A549 (cell line): ENCODE measurements around the gene VHLL. TPM values are rescaled to one million over a fixed set of nuclear protein-coding genes. Genes with fewer than 3 reads are reported as not detected.
A peak's percentile ranks its signal among the peaks of the same experiment; 100 is the strongest.

ENCODE experiments used
- ATAC-seq, 2 experiments: fragments of 200-7000 bp in 1 of 2; fragments of >200 bp in 1 of 2; cut with Nextera tagmentation in 1 of 2; cut with Tn5 transposase in 1 of 2; 3 replicates each; pipeline versions ENCODE4 v1.8.0 to v1.9.1; 2018 to 2020; ENCODE audit warnings: mild to moderate bottlenecking in 1 of 2, moderate library complexity in 1 of 2
- CTCF ChIA-PET: fragments of 300-600 bp; sonication (Branson Sonifier 250); formaldehyde crosslinking; extraction: SDS; loops from one replicate; lab custom pipeline; 2021; ENCODE audit warnings: antibody characterized with exemption, inconsistent platforms; lab: Yijun Ruan, JAX
- POLR2A ChIA-PET: fragments of 350-600 bp; formaldehyde crosslinking; extraction: SDS; loops from one replicate; lab custom pipeline; 2021; ENCODE audit warnings: antibody characterized with exemption, inconsistent platforms; lab: Yijun Ruan, JAX
- DNase-seq, 2 experiments: peaks; one replicate each; pipeline versions ENCODE4 v3.0.0 to v3.0.0-alpha.2; 2011 to 2016; ENCODE audit warnings: low read depth in 1 of 2, low spot score in 1 of 2
- FAIRE-seq: peaks from 2 replicates; lab custom pipeline; 2011; peaks lifted over from hg19 to GRCh38; lab: Jason Lieb, UNC
- H3K27ac ChIP-seq, 2 experiments: fragments of >200 bp; sonication (Bioruptor Twin); formaldehyde crosslinking; 3 replicates each; pipeline ENCODE4 v1.5.1; 2016 to 2017
- H3K4me1 ChIP-seq: fragments of >200 bp; sonication (Bioruptor Twin); formaldehyde crosslinking; 3 replicates; pipeline ENCODE4 v1.6.1; 2016
- H3K4me2 ChIP-seq: fragments of >200 bp; sonication (Bioruptor Twin); formaldehyde crosslinking; 3 replicates; pipeline ENCODE4 v1.6.1; 2016
- H3K4me3 ChIP-seq: fragments of >200 bp; sonication (Bioruptor Twin); formaldehyde crosslinking; 3 replicates; pipeline ENCODE4 v1.5.1; 2016
- H3K9me3 ChIP-seq: fragments of >200 bp; sonication (Bioruptor Twin); formaldehyde crosslinking; 3 replicates; pipeline ENCODE4 v1.6.1; 2016
- CBX2 ChIP-seq: fragments of 200-600 bp; sonication (generic); IDR thresholded peaks from 2 replicates; pipeline ENCODE4 v1.6.1; 2016; ENCODE audit warnings: low read depth, mild to moderate bottlenecking, borderline replicate concordance
- CHD2 ChIP-seq: fragments of 150-350 bp; IDR thresholded peaks from 2 replicates; pipeline ENCODE4 v1.6.1; 2014; ENCODE audit warnings: low read length; ENCODE audit not compliant: partially characterized antibody
- EP300 ChIP-seq, 2 experiments: fragments of >200 bp; sonication (Bioruptor Twin); formaldehyde crosslinking; IDR thresholded peaks; 2 replicates in 1 of 2; 3 replicates in 1 of 2; pipeline ENCODE4 v1.6.1; 2016 to 2017
- HEYL ChIP-seq: fragments of 250-450 bp; sonication (Bioruptor Pico); IDR thresholded peaks from 2 replicates; pipeline ENCODE4 v1.8.0; 2021; ENCODE audit warnings: mild to moderate bottlenecking, moderate library complexity
- HOXB13 ChIP-seq: fragments of 250-450 bp; sonication (Bioruptor Pico); IDR thresholded peaks from 2 replicates; pipeline ENCODE4 v1.5.0; 2020; ENCODE audit warnings: low read depth, mild to moderate bottlenecking, moderate library complexity
- KDM5A ChIP-seq: fragments of 200-600 bp; sonication (generic); IDR thresholded peaks from 2 replicates; pipeline ENCODE4 v1.6.1; 2016; ENCODE audit warnings: antibody characterized with exemption, mild to moderate bottlenecking
- MAFK ChIP-seq: fragments of 450-650 bp; IDR thresholded peaks from 2 replicates; pipeline ENCODE4 v1.6.1; 2014; ENCODE audit not compliant: partially characterized antibody
- MAX ChIP-seq: IDR thresholded peaks from 2 replicates; pipeline ENCODE4 v1.6.1; 2012
- NPAS2 ChIP-seq: fragments of 250-450 bp; sonication (Bioruptor Pico); IDR thresholded peaks from 2 replicates; pipeline ENCODE4 v1.8.0; 2022; ENCODE audit warnings: mild to moderate bottlenecking, moderate library complexity, borderline replicate concordance
- NR3C1 ChIP-seq: fragments of >200 bp; sonication (Bioruptor Twin); formaldehyde crosslinking; IDR thresholded peaks from 3 replicates; pipeline ENCODE4 v1.6.1; 2017
- PHF8 ChIP-seq: fragments of 200-600 bp; sonication (generic); IDR thresholded peaks from 2 replicates; pipeline ENCODE4 v1.6.1; 2016; ENCODE audit warnings: low read depth, mild to moderate bottlenecking, antibody characterized with exemption, moderate library complexity, borderline replicate concordance
- POLR2A ChIP-seq: IDR thresholded peaks from 2 replicates; pipeline ENCODE4 v1.6.1; 2012; ENCODE audit warnings: mild to moderate bottlenecking, low read length
- RAD21 ChIP-seq, 2 experiments: fragments of >200 bp in 1 of 2; sonication (Bioruptor Twin) in 1 of 2; formaldehyde crosslinking in 1 of 2; IDR thresholded peaks in 1 of 2; conservative IDR thresholded peaks in 1 of 2; 2 replicates in 1 of 2; 3 replicates in 1 of 2; pipeline ENCODE4 v1.6.1; 2012 to 2018; ENCODE audit warnings: inconsistent platforms in 1 of 2
- RARB ChIP-seq: fragments of 250-450 bp; sonication (Bioruptor Pico); IDR thresholded peaks from 2 replicates; pipeline ENCODE4 v1.8.0; 2021; ENCODE audit warnings: mild to moderate bottlenecking, moderate library complexity
- REST ChIP-seq: fragments of 200-600 bp; sonication (generic); IDR thresholded peaks from 2 replicates; pipeline ENCODE4 v1.6.1; 2016; ENCODE audit warnings: antibody characterized with exemption, mild to moderate bottlenecking, moderate library complexity
- RNF2 ChIP-seq: fragments of 200-600 bp; sonication (generic); IDR thresholded peaks from 2 replicates; pipeline ENCODE4 v1.6.1; 2016; ENCODE audit warnings: low read depth, mild to moderate bottlenecking, antibody characterized with exemption, moderate library complexity, borderline replicate concordance
- SMC3 ChIP-seq: fragments of >200 bp; sonication (Bioruptor Twin); formaldehyde crosslinking; IDR thresholded peaks from 3 replicates; pipeline ENCODE4 v1.6.1; 2018; ENCODE audit warnings: inconsistent platforms
- TP53 ChIP-seq: fragments of 250-450 bp; sonication (Bioruptor Pico); IDR thresholded peaks from 2 replicates; pipeline ENCODE4 v1.5.0; 2021; ENCODE audit warnings: mild to moderate bottlenecking, moderate library complexity
- ZFP36 ChIP-seq: fragments of 450-650 bp; IDR thresholded peaks from 2 replicates; pipeline ENCODE4 v1.6.1; 2014; ENCODE audit warnings: borderline replicate concordance; ENCODE audit not compliant: partially characterized antibody
- ZNF302 ChIP-seq: fragments of 250-450 bp; sonication (Bioruptor Pico); IDR thresholded peaks from 2 replicates; pipeline ENCODE4 v1.9.0; 2021; ENCODE audit warnings: inconsistent platforms, mild to moderate bottlenecking, moderate library complexity
- WGBS: methylation state at CpG from one replicate; pipeline ENCODE4 v1.1.6; 2017; ENCODE audit errors: missing lambda C conversion rate; 5-methylcytosine and 5-hydroxymethylcytosine counted together
- polyA plus RNA-seq, 4 experiments: library from polyadenylated mRNA; depleted of rRNA in 3 of 4; stranded (reverse); fragments of >200 nt; fragmentation: RNase III in 1 of 4; extraction: RNeasy Plus Mini Kit Qiagen cat#74134 plus additional on column Dnase treatment in 1 of 4; gene quantifications; 2 replicates in 3 of 4; 3 replicates in 1 of 4; pipeline ENCODE4 v1.2.3, GENCODE V29; 2011 to 2017
- TF ChIP-seq, protein P1 (sequence below): fragments of >200 bp; sonication (Bioruptor Twin); formaldehyde crosslinking; IDR thresholded peaks from 2 replicates; pipeline ENCODE4 v1.6.1; 2016
- TF ChIP-seq, protein P2 (sequence below): fragments of 450-650 bp; IDR thresholded peaks from 2 replicates; pipeline ENCODE4 v1.6.1; 2014; ENCODE audit warnings: antibody characterized with exemption
- TF ChIP-seq, protein P3 (sequence below): fragments of 250-450 bp; sonication (Bioruptor Pico); IDR thresholded peaks from 2 replicates; pipeline ENCODE4 v1.5.0; 2020; ENCODE audit warnings: low read depth, mild to moderate bottlenecking, moderate library complexity
- TF ChIP-seq, protein P4 (sequence below): IDR thresholded peaks from 2 replicates; pipeline ENCODE4 v1.6.1; 2012
- TF ChIP-seq, protein P5 (sequence below): IDR thresholded peaks from 2 replicates; pipeline ENCODE4 v1.6.1; 2012; ENCODE audit warnings: low read depth, borderline replicate concordance

VHLL gene
- polyA plus RNA-seq, 2 of the 4 experiments (the other 2 are of a cell fraction): not detected

DNA sequence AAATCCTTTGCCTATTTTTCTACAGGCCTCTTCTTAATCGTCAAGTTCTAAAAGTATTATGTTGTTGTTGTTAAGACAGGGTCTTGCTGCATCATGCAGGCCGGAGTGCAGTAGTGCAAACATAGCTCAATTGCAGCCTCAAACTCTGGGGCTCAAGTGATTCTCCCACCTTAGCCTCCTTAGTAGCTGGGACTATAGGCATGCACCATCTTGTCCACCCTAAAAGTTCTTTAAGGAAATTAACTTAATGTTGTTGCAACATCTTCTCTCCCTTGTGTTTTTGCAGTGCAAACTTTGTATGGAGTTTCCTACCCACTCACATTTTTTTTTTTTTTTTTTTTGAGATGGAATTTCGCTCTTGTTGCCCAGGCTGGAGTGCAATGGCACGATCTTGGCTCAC, 4.1 kb upstream of the VHLL start:
- WGBS: 97% methylated on average over 4 of the region's 4 CpGs
- no peak for DNase-seq

DNA sequence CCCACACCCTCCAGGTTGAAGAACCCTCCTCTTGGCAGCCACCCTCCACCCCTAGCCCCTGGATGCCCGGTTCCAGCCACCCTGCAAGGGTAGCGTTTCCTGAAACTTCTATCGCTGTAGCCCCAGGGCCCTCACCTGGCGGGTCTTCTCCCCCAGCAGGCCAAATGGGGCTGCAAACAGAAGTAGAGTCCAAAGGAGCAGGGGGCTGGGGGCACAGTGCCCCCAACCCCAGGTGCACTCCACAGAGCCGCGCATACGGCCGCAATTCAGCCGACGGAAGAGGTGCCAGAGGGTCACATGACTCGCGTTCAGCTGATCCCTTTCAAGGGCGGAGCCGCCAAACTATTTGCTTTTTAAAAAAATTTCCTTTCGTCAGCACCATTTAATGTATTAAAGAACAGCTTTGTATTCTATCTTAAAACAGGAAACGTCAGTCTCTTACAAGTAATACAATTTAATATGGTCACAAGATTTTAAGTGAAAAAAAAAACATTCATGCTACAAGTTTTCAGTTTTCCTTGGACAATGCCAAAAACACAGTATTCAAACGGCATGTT, 3.6 kb downstream of the VHLL start, which contains the start of gene GLMP:
TSS of gene GLMP (minus strand) at position 289 of the 557 bp plus-strand sequence. CDS start at position 255, 34 bp downstream.
- WGBS: under 1% methylated on average over 15 of the region's 17 CpGs
- H3K27ac ChIP-seq: peak within 1 kb of the TSS; percentile 80 to 89
- ChIA-PET POLR2A (interaction anchor here (0.7 to 3.2 kb wide), 2 partner anchors 9 to 12 kb away, joined by 4 to 16 read pairs; partner anchors contain the start of genes SMG5 and TMEM79), CTCF (interaction anchor here (0.6 kb wide), 1 partner anchor 154 kb away, joined by 3 read pairs; no protein-coding TSS in a partner anchor)
- peaks cover 4% of the 10 kb centered on the region; the same call in 2 of the 3 replicates for H3K4me1 ChIP-seq
- ATAC-seq (peak; percentile 62 to 68), DNase-seq (peak; percentile 64 to 66), FAIRE-seq (no peak)
- peak within 1 kb of the TSS; percentile 71 for H3K4me3 ChIP-seq
- H3K9me3 ChIP-seq: no peaks in the 10 kb centered on the region
- H3K4me2 ChIP-seq: peak within 1 kb of the TSS; percentile 80
- no peak for TF ChIP-seq NR3C1
- TF ChIP-seq MAX: peak; percentile 67; the same call in 1 of the 2 replicates
- TF ChIP-seq, protein P1, sequence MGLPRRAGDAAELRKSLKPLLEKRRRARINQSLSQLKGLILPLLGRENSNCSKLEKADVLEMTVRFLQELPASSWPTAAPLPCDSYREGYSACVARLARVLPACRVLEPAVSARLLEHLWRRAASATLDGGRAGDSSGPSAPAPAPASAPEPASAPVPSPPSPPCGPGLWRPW: no peak
- TF ChIP-seq RARB: no peak
- TF ChIP-seq, protein P2, sequence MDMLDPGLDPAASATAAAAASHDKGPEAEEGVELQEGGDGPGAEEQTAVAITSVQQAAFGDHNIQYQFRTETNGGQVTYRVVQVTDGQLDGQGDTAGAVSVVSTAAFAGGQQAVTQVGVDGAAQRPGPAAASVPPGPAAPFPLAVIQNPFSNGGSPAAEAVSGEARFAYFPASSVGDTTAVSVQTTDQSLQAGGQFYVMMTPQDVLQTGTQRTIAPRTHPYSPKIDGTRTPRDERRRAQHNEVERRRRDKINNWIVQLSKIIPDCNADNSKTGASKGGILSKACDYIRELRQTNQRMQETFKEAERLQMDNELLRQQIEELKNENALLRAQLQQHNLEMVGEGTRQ: peak; percentile 95
- no peak for TF ChIP-seq EP300 (IDR thresholded peaks at IDR 0.05)
- TF ChIP-seq KDM5A: peak; percentile 87
- TF ChIP-seq CHD2: no peak
- peak; percentile 64 for TF ChIP-seq MAFK
- TF ChIP-seq POLR2A: peak; percentile 62
- TF ChIP-seq CBX2: no peak
- TF ChIP-seq RNF2: no peak
- TF ChIP-seq PHF8: 0 out of 2 replicates have a peak, but pooled peaks have one; percentile 18
- TF ChIP-seq ZFP36: no peak
- no peak for TF ChIP-seq SMC3
- TF ChIP-seq HOXB13 (CRISPR knock-in tag): 0 out of 2 replicates have a peak, but pooled peaks have one; percentile 22
- TF ChIP-seq, protein P3, sequence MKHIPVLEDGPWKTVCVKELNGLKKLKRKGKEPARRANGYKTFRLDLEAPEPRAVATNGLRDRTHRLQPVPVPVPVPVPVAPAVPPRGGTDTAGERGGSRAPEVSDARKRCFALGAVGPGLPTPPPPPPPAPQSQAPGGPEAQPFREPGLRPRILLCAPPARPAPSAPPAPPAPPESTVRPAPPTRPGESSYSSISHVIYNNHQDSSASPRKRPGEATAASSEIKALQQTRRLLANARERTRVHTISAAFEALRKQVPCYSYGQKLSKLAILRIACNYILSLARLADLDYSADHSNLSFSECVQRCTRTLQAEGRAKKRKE: no peak
- no peak for TF ChIP-seq ZNF302
- no peak for TF ChIP-seq NPAS2 (CRISPR knock-in tag)
- TF ChIP-seq, protein P4, sequence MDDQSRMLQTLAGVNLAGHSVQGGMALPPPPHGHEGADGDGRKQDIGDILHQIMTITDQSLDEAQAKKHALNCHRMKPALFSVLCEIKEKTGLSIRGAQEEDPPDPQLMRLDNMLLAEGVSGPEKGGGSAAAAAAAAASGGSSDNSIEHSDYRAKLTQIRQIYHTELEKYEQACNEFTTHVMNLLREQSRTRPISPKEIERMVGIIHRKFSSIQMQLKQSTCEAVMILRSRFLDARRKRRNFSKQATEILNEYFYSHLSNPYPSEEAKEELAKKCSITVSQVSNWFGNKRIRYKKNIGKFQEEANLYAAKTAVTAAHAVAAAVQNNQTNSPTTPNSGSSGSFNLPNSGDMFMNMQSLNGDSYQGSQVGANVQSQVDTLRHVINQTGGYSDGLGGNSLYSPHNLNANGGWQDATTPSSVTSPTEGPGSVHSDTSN: 0 out of 2 replicates have a peak, but pooled peaks have one; percentile 34
- TF ChIP-seq, protein P5, sequence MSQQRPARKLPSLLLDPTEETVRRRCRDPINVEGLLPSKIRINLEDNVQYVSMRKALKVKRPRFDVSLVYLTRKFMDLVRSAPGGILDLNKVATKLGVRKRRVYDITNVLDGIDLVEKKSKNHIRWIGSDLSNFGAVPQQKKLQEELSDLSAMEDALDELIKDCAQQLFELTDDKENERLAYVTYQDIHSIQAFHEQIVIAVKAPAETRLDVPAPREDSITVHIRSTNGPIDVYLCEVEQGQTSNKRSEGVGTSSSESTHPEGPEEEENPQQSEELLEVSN: peak; percentile 55; the same call in 1 of the 2 replicates

More for the DNA sequence above, 4.1 kb upstream of the VHLL start:
- H3K4me3 ChIP-seq: no peak overlapping the region
- CTCF ChIA-PET: interaction anchor here (1.0 to 1.9 kb wide), 2 partner anchors 13 to 15 kb away, joined by 3 to 5 read pairs; no protein-coding TSS in a partner anchor
- TF ChIP-seq RAD21 (conservative IDR thresholded peaks at IDR 0.05 in 1 of 2, IDR thresholded peaks at IDR 0.05 in 1 of 2) (no peak), MAFK (no peak), TP53 (no peak), ZFP36 (no peak), RARB (no peak), REST (no peak), HEYL (CRISPR knock-in tag) (no peak)
- no peaks in the 10 kb centered on the region for H3K4me1 ChIP-seq
- FAIRE-seq (no peak), ATAC-seq (no peak)
- H3K9me3 ChIP-seq: no peaks in the 10 kb centered on the region
- H3K4me2 ChIP-seq: no peak overlapping the region
- H3K27ac ChIP-seq: no peak overlapping the region
- POLR2A ChIA-PET: no interaction called here
